HPDE6-E6E7 (cell line): ENCODE data around the gene IPO7.

Experiments
- DNase-seq: peaks from one replicate; pipeline ENCODE4 v3.0.0; 2011; ENCODE audit warnings: missing footprints; ENCODE audit errors: extremely low spot score

The IPO7 gene

GRCh38 chr11:9490376-9490775 is 105.9 kb downstream of the IPO7 start:
- DNase-seq, result no peak

- no peak for DNase-seq
Measured at GRCh38 chr11:9493492-9493891, 109.0 kb downstream of the IPO7 start.

- DNase-seq, result no peak
Measured at GRCh38 chr11:9494316-9494715, 109.9 kb downstream of the IPO7 start.

- no peak for DNase-seq
Measured at GRCh38 chr11:9495803-9496514, 111.5 kb downstream of the IPO7 start.
